Measurements from ENCODE around the gene SKOR1.

GRCh38 chr15:67829647-67830504, 4.6 kb downstream of the SKOR1 start:
- TF ChIP-seq, protein P1, sequence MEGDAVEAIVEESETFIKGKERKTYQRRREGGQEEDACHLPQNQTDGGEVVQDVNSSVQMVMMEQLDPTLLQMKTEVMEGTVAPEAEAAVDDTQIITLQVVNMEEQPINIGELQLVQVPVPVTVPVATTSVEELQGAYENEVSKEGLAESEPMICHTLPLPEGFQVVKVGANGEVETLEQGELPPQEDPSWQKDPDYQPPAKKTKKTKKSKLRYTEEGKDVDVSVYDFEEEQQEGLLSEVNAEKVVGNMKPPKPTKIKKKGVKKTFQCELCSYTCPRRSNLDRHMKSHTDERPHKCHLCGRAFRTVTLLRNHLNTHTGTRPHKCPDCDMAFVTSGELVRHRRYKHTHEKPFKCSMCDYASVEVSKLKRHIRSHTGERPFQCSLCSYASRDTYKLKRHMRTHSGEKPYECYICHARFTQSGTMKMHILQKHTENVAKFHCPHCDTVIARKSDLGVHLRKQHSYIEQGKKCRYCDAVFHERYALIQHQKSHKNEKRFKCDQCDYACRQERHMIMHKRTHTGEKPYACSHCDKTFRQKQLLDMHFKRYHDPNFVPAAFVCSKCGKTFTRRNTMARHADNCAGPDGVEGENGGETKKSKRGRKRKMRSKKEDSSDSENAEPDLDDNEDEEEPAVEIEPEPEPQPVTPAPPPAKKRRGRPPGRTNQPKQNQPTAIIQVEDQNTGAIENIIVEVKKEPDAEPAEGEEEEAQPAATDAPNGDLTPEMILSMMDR (conservative IDR thresholded peaks at IDR 0.05; ENCODE audit: low read depth, low read length) = no peak
- TF ChIP-seq POLR2A (IDR thresholded peaks at IDR 0.05; ENCODE audit: low read depth, low read length) (no peak), FOS (IDR thresholded peaks at IDR 0.05; ENCODE audit: low read depth, low read length) (no peak), SMC3 (IDR thresholded peaks at IDR 0.05; ENCODE audit: low read depth, low read length) (no peak), RFX5 (IDR thresholded peaks at IDR 0.05; ENCODE audit: low read depth, low read length) (no peak), MAFK (IDR thresholded peaks at IDR 0.05; ENCODE audit: low read depth, low read length) (no peak), RAD21 (IDR thresholded peaks at IDR 0.05; ENCODE audit: low read length) (no peak)
- TF ChIP-seq, protein P2, sequence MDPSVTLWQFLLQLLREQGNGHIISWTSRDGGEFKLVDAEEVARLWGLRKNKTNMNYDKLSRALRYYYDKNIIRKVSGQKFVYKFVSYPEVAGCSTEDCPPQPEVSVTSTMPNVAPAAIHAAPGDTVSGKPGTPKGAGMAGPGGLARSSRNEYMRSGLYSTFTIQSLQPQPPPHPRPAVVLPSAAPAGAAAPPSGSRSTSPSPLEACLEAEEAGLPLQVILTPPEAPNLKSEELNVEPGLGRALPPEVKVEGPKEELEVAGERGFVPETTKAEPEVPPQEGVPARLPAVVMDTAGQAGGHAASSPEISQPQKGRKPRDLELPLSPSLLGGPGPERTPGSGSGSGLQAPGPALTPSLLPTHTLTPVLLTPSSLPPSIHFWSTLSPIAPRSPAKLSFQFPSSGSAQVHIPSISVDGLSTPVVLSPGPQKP (IDR thresholded peaks at IDR 0.05; ENCODE audit: borderline replicate concordance, low read depth, low read length) = no peak
